ENCODE measurements around the gene GLB1L3.

Gene GLB1L3

GRCh38 chr11:134365011-134365925, 89.1 kb downstream of the GLB1L3 start:
- no peak for DNase-seq

GRCh38 chr11:134366254-134366653, 90.1 kb downstream of the GLB1L3 start:
- no peak for DNase-seq

DNA sequence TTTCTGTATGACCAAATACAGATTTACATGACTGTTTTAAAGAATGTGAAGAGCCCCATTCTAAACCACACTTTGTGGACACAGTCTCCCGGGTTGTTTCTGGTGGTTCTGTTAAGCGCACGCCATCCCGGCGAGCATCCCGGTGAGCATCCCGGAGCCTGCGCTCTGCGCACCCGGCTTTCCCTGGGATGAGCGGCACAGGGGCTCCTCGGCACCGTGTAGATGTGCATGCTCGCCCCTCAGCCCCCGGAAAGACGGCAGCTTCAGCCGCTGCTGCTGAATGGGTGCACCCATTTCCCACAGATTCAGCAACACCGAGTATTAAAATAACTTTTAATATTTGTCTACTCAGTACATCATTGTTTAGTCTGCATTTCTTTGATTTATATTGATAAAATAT, 91.6 kb downstream of the GLB1L3 start:
- no peak for DNase-seq

Data from NCI-H1092 (cell line).